Neural crest cell (in vitro differentiated cells): ENCODE results near the gene RPS28. TPM values are rescaled to one million over a fixed set of nuclear protein-coding genes. Genes with fewer than 3 reads are reported as not detected.
"Not testable (repeated sequence)": the region's sequence is repeated elsewhere in the genome, so short reads cannot be mapped to it uniquely, and the experiment has no call there.

ENCODE experiments used
- DNase-seq: peaks from one replicate; pipeline ENCODE4 v3.0.0; 2021; ENCODE audit warnings: low read depth, mixed read lengths, low spot score
- H3K27ac Mint-ChIP-seq: one replicate; pipeline ENCODE4 v1.8.0; 2021; ENCODE audit warnings: mild to moderate bottlenecking, mixed read lengths; ENCODE audit not compliant: unreplicated experiment
- H3K27me3 Mint-ChIP-seq: 2 replicates; pipeline ENCODE4 v1.8.0; 2021; ENCODE audit warnings: low read depth, mild to moderate bottlenecking, mixed read lengths
- H3K36me3 Mint-ChIP-seq: 2 replicates; pipeline ENCODE4 v1.8.0; 2021; ENCODE audit warnings: low read depth, mild to moderate bottlenecking, mixed read lengths
- H3K4me1 Mint-ChIP-seq: 2 replicates; pipeline ENCODE4 v1.8.0; 2021; ENCODE audit warnings: mixed read lengths
- H3K4me3 Mint-ChIP-seq: one replicate; pipeline ENCODE4 v1.8.0; 2021; ENCODE audit warnings: mild to moderate bottlenecking, mixed read lengths
- H3K9me3 Mint-ChIP-seq: 2 replicates; pipeline ENCODE4 v1.8.0; 2021; ENCODE audit warnings: mixed read lengths
- CTCF ChIP-seq: fragments of 200-600 bp; sonication (generic); conservative IDR thresholded peaks from 2 replicates; pipeline ENCODE4 v1.5.0; 2021; ENCODE audit warnings: antibody characterized with exemption, mild to moderate bottlenecking
- total RNA-seq: library from RNA; stranded (reverse); gene quantifications from 2 replicates; pipeline ENCODE4 v1.2.1, GENCODE V29; 2021

The RPS28 gene
- total RNA-seq, 1 donor from 2014 or later = 1,634 TPM

DNA sequence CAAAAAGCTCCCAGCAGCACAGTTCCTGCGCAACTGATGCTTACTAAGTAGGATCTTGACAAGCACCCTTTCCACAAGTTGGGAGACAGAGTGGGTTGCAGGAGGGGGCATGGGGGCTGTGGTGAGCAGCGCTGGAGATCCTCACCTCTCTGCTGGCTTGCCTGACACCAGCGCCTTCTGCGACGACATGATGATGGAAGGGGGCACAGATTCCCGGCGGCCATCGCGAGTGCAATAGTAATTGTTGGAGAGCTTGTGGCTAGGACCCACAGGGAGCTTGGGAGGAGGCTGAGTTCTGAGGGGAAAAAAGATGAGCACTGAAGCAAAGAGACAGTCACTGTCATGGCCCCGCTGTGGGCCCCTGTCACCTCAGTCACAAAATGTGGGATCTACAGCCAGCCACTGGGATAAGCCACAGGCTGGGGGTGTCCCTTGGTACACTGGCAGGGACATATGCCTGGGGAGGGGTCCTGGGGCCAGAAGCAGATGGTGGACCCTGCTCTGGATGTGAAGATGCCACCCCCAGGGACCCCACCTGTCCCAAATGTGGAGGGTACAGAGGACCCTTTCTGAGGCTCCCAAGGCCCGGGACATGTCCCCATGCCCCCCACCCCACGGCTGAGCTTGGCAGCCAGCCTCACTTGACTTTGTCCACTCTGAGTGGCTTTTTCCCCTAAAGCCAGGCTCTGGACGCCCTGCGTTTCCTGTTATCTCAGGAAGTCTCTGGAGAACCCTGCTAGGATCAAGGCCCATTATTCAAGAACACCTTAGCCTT, 4.8 kb upstream of the RPS28 start:
- peaks cover 12% of the 10 kb centered on the region for H3K4me1 Mint-ChIP-seq
- no peak for TF ChIP-seq CTCF
- peak overlapping the region; percentile 41 for H3K4me3 Mint-ChIP-seq
- no peak for DNase-seq
- H3K27me3 Mint-ChIP-seq = no peaks in the 10 kb centered on the region
- no peaks in the 10 kb centered on the region for H3K36me3 Mint-ChIP-seq
- no peaks in the 10 kb centered on the region for H3K9me3 Mint-ChIP-seq
- H3K27ac Mint-ChIP-seq = no peak overlapping the region

- not testable (repeated sequence) for H3K36me3 Mint-ChIP-seq, H3K27ac Mint-ChIP-seq
Measured at GRCh38 chr19:8318835-8319234, 2.5 kb upstream of the RPS28 start.

DNA sequence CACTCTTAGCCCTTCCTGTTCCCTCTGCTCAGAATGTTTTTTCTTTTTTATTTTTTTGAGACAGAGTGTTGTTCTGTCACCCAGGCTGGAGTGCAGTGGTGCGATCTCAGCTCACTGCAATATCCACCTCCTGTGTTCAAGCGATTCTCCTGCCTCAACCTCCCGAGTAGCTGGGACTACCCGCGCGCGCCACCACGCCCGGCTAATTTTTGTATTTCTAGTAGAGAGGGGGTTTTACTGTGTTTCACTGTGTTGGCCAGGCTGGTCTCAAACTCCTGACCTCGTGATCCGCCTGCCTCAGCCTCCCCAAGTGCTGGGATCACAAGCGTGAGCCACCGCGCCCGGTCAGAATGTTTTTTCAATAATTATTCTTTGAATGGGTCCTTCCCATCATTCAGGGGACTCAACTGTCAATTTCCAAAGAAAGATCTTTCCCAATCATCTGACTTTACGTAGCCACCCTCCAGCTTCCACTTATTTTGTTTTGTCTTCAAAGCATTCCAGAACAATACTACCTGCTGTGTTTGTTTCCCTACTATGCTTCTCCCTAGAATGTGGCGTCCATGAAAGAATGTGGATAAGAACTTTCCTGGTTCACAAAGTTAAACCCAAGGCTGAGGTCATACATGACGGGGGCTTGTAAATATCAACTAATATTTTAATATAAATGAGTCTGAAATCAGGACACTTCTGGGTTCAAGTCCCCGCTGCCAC, 1.3 kb upstream of the RPS28 start:
- H3K4me3 Mint-ChIP-seq = peak overlapping the region; percentile 99
- no peaks in the 10 kb centered on the region for H3K9me3 Mint-ChIP-seq
- peaks cover 25% of the 10 kb centered on the region for H3K4me1 Mint-ChIP-seq
- DNase-seq = no peak
- TF ChIP-seq CTCF = no peak
- peak overlapping the region; percentile 99 for H3K27ac Mint-ChIP-seq
- peaks cover 2% of the 10 kb centered on the region for H3K36me3 Mint-ChIP-seq
- no peaks in the 10 kb centered on the region for H3K27me3 Mint-ChIP-seq

More at GRCh38 chr19:8318835-8319234, 2.5 kb upstream of the RPS28 start:
- H3K4me3 Mint-ChIP-seq = peak overlapping the region; percentile 83
- not testable (repeated sequence) for H3K27me3 Mint-ChIP-seq, DNase-seq, H3K9me3 Mint-ChIP-seq
- H3K4me1 Mint-ChIP-seq = peaks cover 25% of the 10 kb centered on the region

DNA sequence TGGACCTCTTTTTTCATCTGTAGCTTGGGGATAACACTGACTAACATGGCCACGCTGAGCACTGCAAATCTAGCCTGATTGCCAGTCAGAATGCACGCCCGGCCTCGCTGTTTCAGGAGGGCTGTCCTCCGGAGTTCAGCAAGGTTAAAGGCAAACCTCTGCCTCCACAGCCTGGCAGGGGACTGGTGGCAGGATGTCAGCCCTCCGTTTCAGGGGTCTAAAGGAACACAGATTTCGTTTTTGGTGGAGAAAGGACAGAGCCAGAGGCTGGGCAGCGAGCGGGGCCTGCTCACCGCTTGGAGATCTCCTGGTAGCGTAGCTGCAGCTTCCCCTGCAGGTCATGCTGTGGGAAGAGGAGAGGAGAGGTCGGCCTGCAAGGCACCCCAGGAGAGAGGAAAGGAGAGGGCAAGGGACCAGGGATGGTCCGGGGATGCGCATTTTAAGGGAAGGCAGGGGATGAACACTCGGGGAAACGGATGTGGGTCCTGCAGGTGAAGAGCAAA, 681 bp upstream of the RPS28 start:
- TF ChIP-seq CTCF = no peak
- peak overlapping the region; percentile 99 for H3K27ac Mint-ChIP-seq
- H3K4me3 Mint-ChIP-seq = peak overlapping the region; percentile 99
- no peak for DNase-seq
- H3K27me3 Mint-ChIP-seq = no peaks in the 10 kb centered on the region
- peaks cover 2% of the 10 kb centered on the region for H3K36me3 Mint-ChIP-seq
- H3K4me1 Mint-ChIP-seq = peaks cover 25% of the 10 kb centered on the region
- H3K9me3 Mint-ChIP-seq = no peaks in the 10 kb centered on the region

DNA sequence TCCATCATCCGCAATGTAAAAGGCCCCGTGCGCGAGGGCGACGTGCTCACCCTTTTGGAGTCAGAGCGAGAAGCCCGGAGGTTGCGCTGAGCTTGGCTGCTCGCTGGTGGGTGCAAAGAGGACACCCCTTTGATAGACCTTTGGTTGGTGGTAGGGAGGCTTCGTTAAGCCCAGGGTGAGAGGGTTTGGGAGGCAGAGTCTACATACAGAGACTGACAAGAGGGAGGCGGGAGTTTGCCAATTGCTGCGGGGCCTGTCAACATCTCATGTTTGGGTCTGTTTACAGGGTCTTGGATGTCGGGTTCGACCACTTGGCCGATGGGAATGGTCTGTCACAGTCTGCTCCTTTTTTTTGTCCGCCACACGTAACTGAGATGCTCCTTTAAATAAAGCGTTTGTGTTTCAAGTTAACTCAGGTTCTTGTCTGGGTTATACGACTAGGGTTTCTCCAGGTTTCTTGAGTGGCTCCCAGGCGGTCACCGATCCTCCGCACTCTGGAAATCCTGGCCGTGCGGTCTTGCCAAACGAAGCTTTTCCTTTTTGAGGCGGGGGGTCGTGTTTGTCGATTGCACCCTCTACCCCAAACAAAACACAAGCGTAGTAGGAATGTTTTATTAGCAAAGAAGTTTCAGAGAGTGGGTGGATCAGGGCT, 816 bp downstream of the RPS28 start:
- H3K36me3 Mint-ChIP-seq = peaks cover 6% of the 10 kb centered on the region
- peak overlapping the region; percentile 98 for H3K27ac Mint-ChIP-seq
- H3K9me3 Mint-ChIP-seq = peaks cover 3% of the 10 kb centered on the region
- peak overlapping the region; percentile 99 for H3K4me3 Mint-ChIP-seq
- no peak for DNase-seq
- TF ChIP-seq CTCF = no peak
- H3K4me1 Mint-ChIP-seq = peaks cover 25% of the 10 kb centered on the region
- H3K27me3 Mint-ChIP-seq = peaks cover 5% of the 10 kb centered on the region
